Nephron (organoid): ENCODE results near the gene SMAD3.

ENCODE experiments used
- H3K27ac Mint-ChIP-seq, 3 experiments: 2 replicates each; pipeline ENCODE4 v1.8.0; 2020; ENCODE audit warnings: mixed read lengths in 3 of 3, mild to moderate bottlenecking in 2 of 3, moderate library complexity in 1 of 3
- H3K27me3 Mint-ChIP-seq: 2 replicates; pipeline ENCODE4 v1.8.0; 2021; ENCODE audit warnings: low read depth, mild to moderate bottlenecking, moderate library complexity, mixed read lengths
- H3K36me3 Mint-ChIP-seq: 2 replicates; pipeline ENCODE4 v1.8.0; 2020; ENCODE audit warnings: low read depth, mixed read lengths
- H3K4me1 Mint-ChIP-seq: 2 replicates; pipeline ENCODE4 v1.8.0; 2020; ENCODE audit warnings: mixed read lengths
- H3K4me3 Mint-ChIP-seq, 3 experiments: 2 replicates each; pipeline ENCODE4 v1.8.0; 2020; ENCODE audit warnings: mild to moderate bottlenecking in 3 of 3, mixed read lengths in 3 of 3, moderate library complexity in 2 of 3
- H3K9me3 Mint-ChIP-seq: 2 replicates; pipeline ENCODE4 v1.8.0; 2020; ENCODE audit warnings: mixed read lengths
- CTCF ChIP-seq, 3 experiments: fragments of 200-600 bp; sonication (generic); IDR thresholded peaks; one replicate each; pipeline ENCODE4 v1.5.0; 2021; ENCODE audit warnings: antibody characterized with exemption in 3 of 3; ENCODE audit not compliant: unreplicated experiment in 3 of 3

SMAD3 gene

DNA sequence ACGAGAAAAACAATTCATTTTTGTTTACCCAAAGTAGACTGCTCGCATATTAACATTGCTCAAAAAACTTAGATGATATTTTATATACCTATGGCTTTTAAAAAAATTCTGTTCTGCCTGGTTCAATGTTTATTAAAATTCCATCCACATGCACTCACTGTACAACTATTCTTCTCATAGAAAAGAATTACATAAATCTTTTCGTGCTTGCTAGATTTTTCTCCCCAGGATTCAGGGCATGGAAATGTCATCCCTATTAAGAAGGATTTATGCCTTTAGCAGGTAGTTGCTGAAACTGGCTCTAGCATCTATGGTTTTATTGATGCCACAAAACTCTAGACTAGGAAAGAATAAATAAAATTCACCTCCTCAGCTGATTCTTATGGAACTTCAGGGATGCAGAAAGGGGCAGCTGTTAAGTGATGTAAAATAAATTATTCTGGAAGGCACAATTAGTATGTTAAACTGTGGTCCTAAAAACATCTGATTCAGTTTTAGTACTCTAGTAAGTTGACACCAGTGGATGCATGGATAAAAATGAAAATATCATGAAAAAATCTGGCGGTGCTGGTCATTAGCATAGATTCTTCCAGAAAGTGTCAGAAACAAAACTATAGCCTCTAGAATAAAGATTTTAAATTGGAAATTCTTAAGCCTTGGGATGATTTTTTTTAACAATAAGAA, 147.4 kb downstream of the SMAD3 start:
- no peak for TF ChIP-seq CTCF (IDR thresholded peaks at IDR 0.05; ENCODE audit: unreplicated experiment in 3 of 3)
- H3K27ac Mint-ChIP-seq = no peak overlapping the region
- H3K4me1 Mint-ChIP-seq = peaks cover 24% of the 10 kb centered on the region
- no peaks in the 10 kb centered on the region for H3K9me3 Mint-ChIP-seq
- H3K4me3 Mint-ChIP-seq = no peak overlapping the region
- H3K27me3 Mint-ChIP-seq = no peaks in the 10 kb centered on the region
- H3K36me3 Mint-ChIP-seq = peaks cover 14% of the 10 kb centered on the region

DNA sequence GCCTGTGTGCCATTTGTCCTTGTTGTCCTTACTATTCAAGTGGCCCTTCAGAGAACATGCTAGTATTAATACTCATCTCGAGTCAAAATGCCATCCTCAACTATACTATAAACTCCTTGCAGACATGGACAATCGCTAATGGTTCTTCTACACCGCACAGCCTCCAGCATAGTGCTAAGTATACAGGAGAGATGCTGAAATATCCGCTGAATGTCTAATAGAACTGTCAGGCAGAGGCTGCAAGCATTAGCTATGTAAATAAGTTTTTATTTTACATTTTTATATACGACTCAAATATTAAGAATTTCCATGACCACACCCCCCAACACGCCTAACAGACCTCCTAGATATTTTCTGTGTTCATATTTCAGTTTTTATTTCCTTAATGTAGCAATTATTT, 149.7 kb downstream of the SMAD3 start:
- Mint-ChIP-seq H3K27ac (no peak overlapping the region), H3K4me1 (peaks cover 16% of the 10 kb centered on the region), H3K27me3 (no peaks in the 10 kb centered on the region), H3K4me3 (no peak overlapping the region), H3K36me3 (peaks cover 14% of the 10 kb centered on the region), H3K9me3 (no peaks in the 10 kb centered on the region)
- TF ChIP-seq CTCF (IDR thresholded peaks at IDR 0.05; ENCODE audit: unreplicated experiment in 3 of 3) = no peak

GRCh38 chr15:67216859-67217258, 151.5 kb downstream of the SMAD3 start:
- Mint-ChIP-seq H3K9me3 (no peaks in the 10 kb centered on the region), H3K27ac (no peak overlapping the region), H3K4me3 (no peak overlapping the region), H3K4me1 (peaks cover 5% of the 10 kb centered on the region), H3K27me3 (no peaks in the 10 kb centered on the region), H3K36me3 (peaks cover 14% of the 10 kb centered on the region)
- TF ChIP-seq CTCF (IDR thresholded peaks at IDR 0.05; ENCODE audit: unreplicated experiment in 3 of 3) = no peak

- peaks cover 14% of the 10 kb centered on the region for H3K36me3 Mint-ChIP-seq
- H3K4me1 Mint-ChIP-seq = peaks cover 5% of the 10 kb centered on the region
- H3K9me3 Mint-ChIP-seq = no peaks in the 10 kb centered on the region
- H3K4me3 Mint-ChIP-seq = no peak overlapping the region
- H3K27me3 Mint-ChIP-seq = no peaks in the 10 kb centered on the region
- no peak for TF ChIP-seq CTCF (IDR thresholded peaks at IDR 0.05; ENCODE audit: unreplicated experiment in 3 of 3)
- H3K27ac Mint-ChIP-seq = no peak overlapping the region
These were observed 153.0 kb downstream of the SMAD3 start for GRCh38 chr15:67218428-67218827.

DNA sequence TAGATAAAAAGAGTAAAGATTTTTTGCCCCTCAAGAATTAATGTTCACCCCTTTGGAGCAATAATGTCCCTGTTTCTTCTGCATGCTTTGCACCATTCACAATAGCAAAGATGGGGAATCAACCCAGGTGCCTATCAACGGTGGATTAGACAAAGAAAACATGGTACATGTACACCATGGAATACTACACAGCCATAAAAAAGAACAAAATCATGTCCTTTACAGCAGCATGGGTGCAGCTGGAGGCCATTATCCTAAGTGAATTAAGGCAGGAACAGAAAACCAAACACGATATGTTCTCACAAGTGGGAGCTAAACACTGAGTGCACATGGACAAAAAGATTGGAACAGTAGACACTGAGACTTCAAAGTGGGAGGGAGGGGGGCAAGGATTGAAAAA, 153.9 kb downstream of the SMAD3 start:
- no peak overlapping the region for H3K4me3 Mint-ChIP-seq
- H3K4me1 Mint-ChIP-seq = peaks cover 5% of the 10 kb centered on the region
- no peaks in the 10 kb centered on the region for H3K9me3 Mint-ChIP-seq
- no peak for TF ChIP-seq CTCF (IDR thresholded peaks at IDR 0.05; ENCODE audit: unreplicated experiment in 3 of 3)
- no peaks in the 10 kb centered on the region for H3K27me3 Mint-ChIP-seq
- H3K27ac Mint-ChIP-seq = no peak overlapping the region
- peaks cover 14% of the 10 kb centered on the region for H3K36me3 Mint-ChIP-seq

DNA sequence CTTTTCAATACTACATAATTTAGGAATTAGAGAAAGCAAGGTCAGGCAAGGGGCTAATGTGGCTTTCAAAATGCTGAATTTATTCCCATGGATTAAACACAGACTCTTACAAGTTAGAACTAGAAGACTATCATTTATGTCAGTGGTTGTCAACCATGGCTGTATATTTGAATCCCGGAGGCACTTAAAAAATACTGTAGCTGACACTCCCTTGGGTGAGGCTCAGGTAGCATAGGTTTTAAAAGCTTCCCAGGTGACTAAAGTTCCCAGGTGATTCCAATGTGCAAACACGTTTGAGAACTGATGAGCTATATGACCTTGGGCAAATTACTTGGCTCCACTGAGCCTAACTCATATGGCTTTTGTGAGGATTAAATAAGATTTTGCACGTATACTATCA, 159.5 kb downstream of the SMAD3 start:
- H3K27ac Mint-ChIP-seq = no peak overlapping the region
- H3K27me3 Mint-ChIP-seq = no peaks in the 10 kb centered on the region

More for the DNA sequence above, 159.5 kb downstream of the SMAD3 start:
- Mint-ChIP-seq H3K4me3 (no peak overlapping the region), H3K4me1 (no peaks in the 10 kb centered on the region), H3K36me3 (peaks cover 14% of the 10 kb centered on the region), H3K9me3 (no peaks in the 10 kb centered on the region)
- no peak for TF ChIP-seq CTCF (IDR thresholded peaks at IDR 0.05; ENCODE audit: unreplicated experiment in 3 of 3)
